GM12874 (cell line): ENCODE data around the gene CDK17.

Experiments used
- CTCF ChIP-seq: IDR thresholded peaks from 2 replicates; pipeline ENCODE4 v1.5.1; 2011; ENCODE audit warnings: low read depth, mild to moderate bottlenecking, control low read depth, low read length, moderate library complexity; ENCODE audit not compliant: insufficient read depth

The CDK17 gene

GRCh38 chr12:96335270-96335669 lies 65.0 kb downstream of the CDK17 start:
- no peak for TF ChIP-seq CTCF

GRCh38 chr12:96334502-96334901 lies 65.7 kb downstream of the CDK17 start:
- no peak for TF ChIP-seq CTCF

GRCh38 chr12:96329545-96329944 lies 70.7 kb downstream of the CDK17 start:
- no peak for TF ChIP-seq CTCF

GRCh38 chr12:96329018-96329417 lies 71.2 kb downstream of the CDK17 start:
- TF ChIP-seq CTCF: no peak

- TF ChIP-seq CTCF: no peak
Observed at GRCh38 chr12:96327889-96328288, 72.3 kb downstream of the CDK17 start.

- no peak for TF ChIP-seq CTCF
Observed at GRCh38 chr12:96327346-96327745, 72.9 kb downstream of the CDK17 start.

- TF ChIP-seq CTCF: no peak
Observed at GRCh38 chr12:96326628-96327227, 73.5 kb downstream of the CDK17 start.
